HG02981 (cell line): Measurements from ENCODE around the gene KIAA1549.

Source experiments
- ATAC-seq: cut with Tn5 transposase; IDR thresholded peaks from one replicate; pipeline ENCODE4 v1.9.1; 2021; ENCODE audit warnings: mild to moderate bottlenecking, moderate library complexity; ENCODE audit not compliant: unreplicated experiment

KIAA1549 gene

GRCh38 chr7:138911007-138911406 is 70.2 kb downstream of the KIAA1549 start:
- ATAC-seq, result no peak

- no peak for ATAC-seq
Observed at GRCh38 chr7:138907850-138908249, 73.3 kb downstream of the KIAA1549 start.

GRCh38 chr7:138907201-138907847 is 73.9 kb downstream of the KIAA1549 start:
- ATAC-seq, result no peak

- no peak for ATAC-seq
Observed at GRCh38 chr7:138903859-138904435, 77.2 kb downstream of the KIAA1549 start.

- ATAC-seq, result no peak
Observed at GRCh38 chr7:138903186-138903820, 77.9 kb downstream of the KIAA1549 start.

GRCh38 chr7:138902161-138902560 is 79.0 kb downstream of the KIAA1549 start:
- no peak for ATAC-seq

- no peak for ATAC-seq
Observed at GRCh38 chr7:138900035-138900828, 81.0 kb downstream of the KIAA1549 start.

- ATAC-seq, result no peak
Observed at GRCh38 chr7:138898802-138899201, 82.4 kb downstream of the KIAA1549 start.

GRCh38 chr7:138898255-138898654 is 82.9 kb downstream of the KIAA1549 start:
- no peak for ATAC-seq

- no peak for ATAC-seq
Observed at GRCh38 chr7:138895679-138896078, 85.5 kb downstream of the KIAA1549 start.

GRCh38 chr7:138893258-138893657 is 87.9 kb downstream of the KIAA1549 start:
- ATAC-seq, result no peak

- no peak for ATAC-seq
Observed at GRCh38 chr7:138892812-138893211, 88.4 kb downstream of the KIAA1549 start.

- ATAC-seq, result no peak
Observed at GRCh38 chr7:138892006-138892630, 89.1 kb downstream of the KIAA1549 start.

- no peak for ATAC-seq
Observed at GRCh38 chr7:138891446-138891810, 89.8 kb downstream of the KIAA1549 start.

- no peak for ATAC-seq
Observed at GRCh38 chr7:138890499-138891445, 90.4 kb downstream of the KIAA1549 start.

- ATAC-seq, result no peak
Observed at GRCh38 chr7:138889582-138890498, 91.3 kb downstream of the KIAA1549 start.

GRCh38 chr7:138887872-138888656 is 93.1 kb downstream of the KIAA1549 start:
- no peak for ATAC-seq

- ATAC-seq, result no peak
Observed at GRCh38 chr7:138887085-138887710, 94.0 kb downstream of the KIAA1549 start.
